HepG2 (cell line): ENCODE data around the gene ETF1. TPM values are rescaled to one million over a fixed set of nuclear protein-coding genes. Genes with fewer than 3 reads are reported as not detected.

ENCODE experiments used
- ARID3A ChIP-seq: IDR thresholded peaks from 2 replicates; pipeline ENCODE4 v1.6.1; 2012; ENCODE audit warnings: low read depth, low read length, improper control_type of control experiment
- BHLHE40 ChIP-seq: IDR thresholded peaks from 2 replicates; pipeline ENCODE4 v1.6.1; 2011; ENCODE audit warnings: low read length, improper control_type of control experiment
- ELF1 ChIP-seq: sonication (generic); formaldehyde crosslinking; IDR thresholded peaks from 2 replicates; pipeline ENCODE4 v1.4.0; 2020; ENCODE audit warnings: missing genetic modification reagents
- GABPB1 ChIP-seq: IDR thresholded peaks from 2 replicates; pipeline ENCODE4 v1.6.1; 2016; ENCODE audit warnings: mild to moderate bottlenecking, missing genetic modification reagents, moderate library complexity, missing compliant biosample characterization
- GPBP1L1 ChIP-seq: sonication (generic); formaldehyde crosslinking; IDR thresholded peaks from 2 replicates; pipeline ENCODE4 v1.5.0; 2020; ENCODE audit warnings: mild to moderate bottlenecking, missing genetic modification reagents
- HOXD1 ChIP-seq: sonication (generic); formaldehyde crosslinking; IDR thresholded peaks from 2 replicates; pipeline ENCODE4 v1.5.0; 2020; ENCODE audit warnings: missing genetic modification reagents
- IKZF1 ChIP-seq: fragments of 450-650 bp; IDR thresholded peaks from 2 replicates; pipeline ENCODE4 v1.7.1; 2016
- IRF9 ChIP-seq: sonication (generic); formaldehyde crosslinking; IDR thresholded peaks from 2 replicates; pipeline ENCODE4 v1.8.0; 2022; ENCODE audit warnings: missing genetic modification reagents, mild to moderate bottlenecking, borderline replicate concordance
- MIER3 ChIP-seq: IDR thresholded peaks from 2 replicates; pipeline ENCODE4 v1.6.1; 2016; ENCODE audit warnings: missing compliant biosample characterization, borderline replicate concordance
- MXD4 ChIP-seq: IDR thresholded peaks from 2 replicates; pipeline ENCODE4 v1.6.1; 2016; ENCODE audit warnings: mild to moderate bottlenecking, missing biosample characterization, missing genetic modification reagents
- MYC ChIP-seq: sonication (generic); formaldehyde crosslinking; IDR thresholded peaks from 2 replicates; pipeline ENCODE4 v1.9.0; 2021; ENCODE audit warnings: missing genetic modification reagents, borderline replicate concordance
- SP1 ChIP-seq, 2 experiments: fragments of 450-650 bp in 1 of 2; sonication (generic) in 1 of 2; formaldehyde crosslinking in 1 of 2; IDR thresholded peaks; 2 replicates each; pipeline versions ENCODE4 v1.4.0 to v1.6.1; 2016 to 2020; ENCODE audit warnings: missing genetic modification reagents in 1 of 2
- ZBTB3 ChIP-seq: sonication (generic); formaldehyde crosslinking; IDR thresholded peaks from 2 replicates; pipeline ENCODE4 v1.4.0; 2020; ENCODE audit warnings: low read depth, mild to moderate bottlenecking, moderate library complexity, missing genetic modification reagents, borderline replicate concordance
- ZFAT ChIP-seq: sonication (generic); formaldehyde crosslinking; conservative IDR thresholded peaks from 2 replicates; pipeline ENCODE4 v1.8.1; 2023; ENCODE audit warnings: missing genetic modification reagents, inconsistent platforms
- ZMAT3 ChIP-seq: sonication (generic); formaldehyde crosslinking; conservative IDR thresholded peaks from 2 replicates; pipeline ENCODE4 v1.7.0; 2021; ENCODE audit warnings: missing genetic modification reagents
- ZNF225 ChIP-seq: sonication (generic); formaldehyde crosslinking; IDR thresholded peaks from 2 replicates; pipeline ENCODE4 v1.4.0; 2020; ENCODE audit warnings: mild to moderate bottlenecking, missing genetic modification reagents
- ZNF263 ChIP-seq: sonication (generic); formaldehyde crosslinking; IDR thresholded peaks from 2 replicates; pipeline ENCODE4 v1.4.0; 2020; ENCODE audit warnings: missing genetic modification reagents
- ZNF512B ChIP-seq: sonication (generic); formaldehyde crosslinking; IDR thresholded peaks from 2 replicates; pipeline ENCODE4 v1.5.1; 2020; ENCODE audit warnings: missing genetic modification reagents, mild to moderate bottlenecking, borderline replicate concordance
- ZNF784 ChIP-seq: sonication (generic); formaldehyde crosslinking; IDR thresholded peaks from 2 replicates; pipeline ENCODE4 v1.5.1; 2020; ENCODE audit warnings: missing genetic modification reagents, mild to moderate bottlenecking, borderline replicate concordance
- ZNF883 ChIP-seq: sonication (generic); formaldehyde crosslinking; IDR thresholded peaks from 2 replicates; pipeline ENCODE4 v1.5.1; 2020; ENCODE audit warnings: mild to moderate bottlenecking, missing genetic modification reagents; ENCODE audit errors: not compliant biosample characterization
- ZSCAN25 ChIP-seq: sonication (generic); formaldehyde crosslinking; IDR thresholded peaks from 2 replicates; pipeline ENCODE4 v1.8.0; 2022; ENCODE audit warnings: mild to moderate bottlenecking, missing genetic modification reagents
- polyA plus RNA-seq, 8 experiments: library from polyadenylated mRNA; depleted of rRNA in 3 of 8; stranded (reverse) in 7 of 8; unstranded in 1 of 8; fragments of >200 nt; fragmentation: Illumina TruSeq in 4 of 8; extraction: Trizol in 4 of 8; gene quantifications; 2 replicates each; pipeline versions ENCODE4 v1.2.1 to v1.2.3, GENCODE V29; 2011 to 2016; ENCODE audit warnings: low read depth in 4 of 8, missing spikeins in 1 of 8, mixed read lengths in 1 of 8; ENCODE audit not compliant: insufficient read depth in 1 of 8
- total RNA-seq, 5 experiments: library from RNA; depleted of rRNA; stranded (reverse); fragments of >200 nt; fragmentation: Illumina TruSeq; extraction: Trizol; gene quantifications; 2 replicates each; pipeline ENCODE4 v1.2.3, GENCODE V29; 2016; ENCODE audit warnings: low read depth in 1 of 5

ETF1 gene
- total and polyA plus RNA-seq, 2 of the 13 experiments (the other 11 are each of a cell fraction or from before 2014, with no cell fraction given), result 52.1 to 184 TPM

- no peak for TF ChIP-seq ZNF512B
- peak; percentile 86; the same call in 1 of the 2 replicates for TF ChIP-seq ZNF225 (CRISPR knock-in tag)
- TF ChIP-seq SP1 (IDR thresholded peaks at IDR 0.05), result no peak
- peak; percentile 44; the same call in 1 of the 2 replicates for TF ChIP-seq SP1 (CRISPR knock-in tag; IDR thresholded peaks at IDR 0.05)
- TF ChIP-seq ZMAT3 (CRISPR knock-in tag), result peak; percentile 93
- peak; percentile 58; the same call in 1 of the 2 replicates for TF ChIP-seq ARID3A
- 0 out of 2 replicates have a peak, but pooled peaks have one; percentile 56 for TF ChIP-seq ZBTB3 (CRISPR knock-in tag)
- peak; percentile 37; the same call in 1 of the 2 replicates for TF ChIP-seq HOXD1 (CRISPR knock-in tag)
- peak; percentile 66 for TF ChIP-seq BHLHE40
- peak; percentile 98 for TF ChIP-seq MYC (CRISPR knock-in tag)
- peak; percentile 16; the same call in 1 of the 2 replicates for TF ChIP-seq ZNF263 (CRISPR knock-in tag)
- peak; percentile 93 for TF ChIP-seq IRF9 (CRISPR knock-in tag)
- TF ChIP-seq ZNF784 (CRISPR knock-in tag), result peak; percentile 9
- no peak for TF ChIP-seq IKZF1
- TF ChIP-seq MIER3, result no peak; the same call in 1 of the 2 replicates
- peak; percentile 94 for TF ChIP-seq GABPB1 (CRISPR knock-in tag)
- TF ChIP-seq GPBP1L1 (CRISPR knock-in tag), result no peak
- TF ChIP-seq ELF1, result peak; percentile 86
- TF ChIP-seq ZSCAN25 (CRISPR knock-in tag), result 0 out of 2 replicates have a peak, but pooled peaks have one; percentile 59
- peak; percentile 83; the same call in 1 of the 2 replicates for TF ChIP-seq ZFAT (CRISPR knock-in tag)
- peak; percentile 99 for TF ChIP-seq MXD4
- TF ChIP-seq ZNF883 (CRISPR knock-in tag), result peak; percentile 88
These were observed 32.4 kb upstream of the ETF1 start, which contains the start of gene HSPA9 (continued) for GRCh38 chr5:138575194-138576015.
